HG03469 (cell line): ENCODE data around the gene ADCY2.

Experiments used
- ATAC-seq: cut with Tn5 transposase; IDR thresholded peaks from one replicate; pipeline ENCODE4 v1.9.1; 2021; ENCODE audit warnings: mild to moderate bottlenecking, moderate library complexity, moderate number of reproducible peaks; ENCODE audit not compliant: unreplicated experiment

The ADCY2 gene

DNA sequence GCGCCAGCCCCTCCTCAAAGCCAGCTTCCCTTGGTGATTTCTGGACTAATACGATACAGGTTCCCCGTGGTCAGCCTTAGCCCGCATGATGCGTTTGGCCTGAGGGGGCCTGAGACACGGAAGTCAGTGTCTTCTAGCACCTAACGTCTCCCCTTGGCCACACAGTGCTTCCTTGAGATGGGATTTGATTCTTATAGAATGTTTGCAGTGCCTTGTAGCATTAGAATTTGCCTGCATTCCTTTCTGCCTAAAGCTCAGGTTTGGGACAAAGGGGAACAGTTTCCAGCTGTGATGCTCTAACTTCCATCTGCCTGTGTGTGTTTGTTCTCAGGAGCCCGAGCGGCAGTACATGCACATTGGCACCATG is 420.6 kb downstream of the ADCY2 start:
- ATAC-seq = no peak

- ATAC-seq = no peak
Observed at GRCh38 chr5:7822449-7822848, 426.5 kb downstream of the ADCY2 start.

GRCh38 chr5:7823594-7823993 is 427.7 kb downstream of the ADCY2 start:
- no peak for ATAC-seq

DNA sequence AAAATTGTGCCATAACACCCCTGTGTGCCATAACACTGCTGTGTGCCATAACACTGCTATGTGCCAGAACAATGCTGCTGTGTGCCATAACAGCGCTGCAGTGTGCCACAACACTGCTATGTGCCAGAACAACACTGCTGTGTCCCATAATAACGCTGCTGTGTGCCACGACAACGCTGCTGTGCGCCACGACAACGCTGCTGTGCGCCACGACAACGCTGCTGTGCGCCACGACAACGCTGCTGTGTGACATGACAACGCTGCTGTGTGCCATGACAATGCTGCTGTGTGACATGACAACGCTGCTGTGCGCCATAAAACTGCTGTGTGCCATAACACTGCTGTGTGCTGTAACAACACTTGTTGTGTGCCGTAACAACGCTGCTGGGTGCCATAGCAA is 429.1 kb downstream of the ADCY2 start:
- no peak for ATAC-seq

- no peak for ATAC-seq
Observed at GRCh38 chr5:7825630-7826029, 429.7 kb downstream of the ADCY2 start.

GRCh38 chr5:7827610-7828009 is 431.7 kb downstream of the ADCY2 start:
- ATAC-seq = no peak

- no peak for ATAC-seq
Observed at GRCh38 chr5:7828269-7828668, 432.3 kb downstream of the ADCY2 start.

- no peak for ATAC-seq
Observed at GRCh38 chr5:7834982-7835381, 439.0 kb downstream of the ADCY2 start.

- no peak for ATAC-seq
Observed at GRCh38 chr5:7837403-7837802, 441.5 kb downstream of the ADCY2 start.

DNA sequence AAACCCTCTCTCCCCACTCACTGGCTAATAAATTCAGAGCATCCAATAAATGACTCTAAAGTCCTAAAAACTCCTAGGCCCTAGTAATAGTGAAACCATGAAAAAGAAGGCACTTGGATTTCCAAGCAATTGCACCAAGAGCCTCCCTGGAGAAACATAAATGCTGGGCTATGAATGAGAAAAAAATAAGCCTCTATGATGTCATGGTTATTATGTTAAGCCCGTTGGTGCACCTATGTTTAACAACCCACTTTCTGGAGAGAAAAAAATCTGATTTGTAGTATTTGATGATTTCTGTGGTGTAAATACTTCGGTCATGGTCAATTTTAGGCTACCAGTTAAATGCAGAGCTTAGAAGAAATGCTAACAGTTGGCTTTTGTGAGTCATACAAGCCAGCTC is 446.6 kb downstream of the ADCY2 start:
- no peak for ATAC-seq

DNA sequence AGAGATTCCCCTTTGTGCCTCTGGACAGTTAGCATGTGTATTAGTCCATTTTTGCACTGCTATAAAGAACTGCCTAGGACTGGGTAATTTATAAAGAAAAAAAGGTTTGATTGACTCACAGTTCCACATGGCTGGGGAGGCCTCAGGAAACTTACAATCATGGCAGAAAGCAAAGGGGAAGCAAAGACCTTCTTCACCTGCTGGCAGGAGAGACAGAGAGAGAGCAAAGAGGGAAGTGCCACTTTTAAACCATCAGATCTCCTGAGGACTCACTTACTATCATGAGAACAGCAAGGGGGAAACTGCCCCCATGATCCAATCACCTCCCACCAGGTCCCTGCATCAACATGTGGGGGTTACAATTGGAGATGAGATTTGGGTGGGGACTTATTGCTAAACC is 449.0 kb downstream of the ADCY2 start:
- ATAC-seq = no peak

GRCh38 chr5:7845557-7845956 is 449.6 kb downstream of the ADCY2 start:
- no peak for ATAC-seq

GRCh38 chr5:7846327-7846726 is 450.4 kb downstream of the ADCY2 start:
- ATAC-seq = no peak

DNA sequence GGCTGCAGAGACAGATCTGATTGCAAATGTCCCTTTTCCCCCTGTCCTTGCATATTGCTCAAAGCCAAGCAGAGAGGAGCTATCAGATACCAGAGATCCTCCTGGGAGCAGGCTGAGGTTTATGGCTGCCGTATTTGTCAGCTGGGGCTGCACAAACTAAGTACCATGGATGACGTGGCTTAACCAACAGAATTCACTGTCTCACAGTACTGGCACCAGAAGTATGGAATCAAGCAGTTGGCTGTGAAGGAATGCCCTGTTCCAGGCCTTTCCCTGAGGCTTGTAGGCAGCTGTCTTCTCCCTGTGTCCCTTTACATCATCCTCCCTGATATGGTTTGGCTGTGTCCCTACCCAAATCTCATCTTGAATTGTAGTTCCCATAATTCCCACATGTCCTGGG is 452.4 kb downstream of the ADCY2 start:
- no peak for ATAC-seq

DNA sequence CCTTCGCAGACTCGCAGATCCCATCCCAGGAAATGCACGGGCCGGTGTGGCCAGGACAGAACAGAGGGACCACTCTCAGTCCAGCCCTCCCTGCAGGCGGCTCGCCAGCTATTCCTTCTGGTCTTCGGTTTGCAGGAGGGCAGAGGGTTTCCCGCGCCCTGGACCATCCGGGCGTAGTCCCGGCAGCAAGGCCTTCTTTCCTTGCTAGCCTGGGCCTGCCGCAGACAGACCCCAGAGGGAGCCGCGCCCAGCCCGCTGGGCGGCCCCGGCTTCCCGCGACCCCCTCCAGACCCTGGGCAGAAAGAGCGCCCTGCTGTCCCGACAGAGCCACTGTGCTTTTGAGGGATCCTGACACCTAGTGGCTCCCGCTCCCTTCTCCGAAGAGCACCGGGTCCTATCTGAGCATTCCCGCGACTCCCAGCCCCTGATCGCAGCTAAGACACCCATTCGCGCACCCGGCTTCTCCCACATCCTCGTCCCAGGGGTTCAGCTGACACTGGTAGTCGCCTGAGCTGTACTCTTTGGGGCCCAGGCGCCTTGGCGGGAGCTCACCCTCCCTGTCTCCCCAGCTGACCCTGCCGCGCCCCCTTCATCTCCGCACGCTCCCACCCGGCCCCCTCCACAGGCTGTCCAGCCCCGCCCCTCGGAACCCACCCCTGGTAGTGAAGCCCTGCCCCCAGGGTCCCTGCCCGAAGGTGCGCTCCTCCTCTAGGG is 453.9 kb downstream of the ADCY2 start:
- no peak for ATAC-seq

GRCh38 chr5:7850395-7851239 is 454.7 kb downstream of the ADCY2 start, which contains the start of gene CFAP90:
TSS of gene CFAP90 (minus strand) at chr5:7851133. CDS start at chr5:7851021, 112 bp downstream.
- no peak for ATAC-seq

GRCh38 chr5:7851240-7851592 is 455.3 kb downstream of the ADCY2 start:
- no peak for ATAC-seq

DNA sequence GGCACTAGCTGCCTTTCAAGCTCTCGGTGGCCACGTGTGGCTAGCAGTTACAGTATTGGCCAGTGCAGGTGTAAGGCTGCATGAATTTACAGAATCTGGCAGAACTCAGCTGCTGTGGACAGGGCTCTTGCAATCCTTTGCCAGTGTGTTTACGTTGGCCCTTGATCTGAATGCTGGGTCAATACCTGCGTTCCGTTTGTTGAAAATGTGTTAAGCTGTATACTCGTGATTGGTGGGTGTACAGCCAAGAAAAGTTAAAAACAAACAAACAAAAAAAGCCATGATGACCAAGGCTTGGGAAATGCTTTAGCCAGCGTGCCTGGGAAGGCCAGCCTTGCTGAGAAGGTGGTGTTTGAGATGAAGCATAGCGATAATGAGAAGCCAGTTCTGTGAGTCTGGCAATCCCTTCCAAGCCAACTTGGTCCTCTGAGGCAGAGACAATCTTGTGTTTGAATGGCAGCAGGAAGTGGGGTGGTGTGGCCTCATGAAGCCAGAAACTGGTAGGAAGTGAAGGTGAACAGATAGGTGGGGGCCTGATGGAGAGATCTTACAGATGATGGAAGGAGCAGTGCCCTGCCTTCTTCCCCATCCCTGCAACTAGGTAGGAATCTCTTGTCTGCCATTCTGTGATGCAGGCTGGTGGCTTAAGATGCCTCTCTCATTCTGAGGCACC is 455.8 kb downstream of the ADCY2 start:
- ATAC-seq = no peak

GRCh38 chr5:7852542-7852941 is 456.6 kb downstream of the ADCY2 start:
- ATAC-seq = no peak

- no peak for ATAC-seq
Observed at GRCh38 chr5:7852988-7853387, 457.1 kb downstream of the ADCY2 start.

DNA sequence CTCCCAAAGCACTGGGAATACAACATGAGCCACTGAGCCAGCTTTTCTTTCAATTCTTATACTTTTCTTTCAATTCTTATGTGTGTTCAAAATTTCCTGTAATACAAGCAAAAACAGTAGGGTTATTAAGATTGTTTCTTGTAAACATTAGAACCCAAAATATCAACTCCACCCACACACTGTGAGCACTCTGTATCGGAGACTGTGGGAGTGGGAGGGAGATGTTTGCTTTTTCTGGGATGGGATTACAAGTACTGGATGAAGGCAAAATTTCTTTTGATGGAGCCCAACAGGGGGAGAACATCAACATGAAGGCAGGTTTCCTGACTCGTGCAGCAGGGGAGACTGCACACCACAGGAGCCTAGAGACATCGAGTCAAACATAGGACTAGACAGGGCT is 459.7 kb downstream of the ADCY2 start:
- ATAC-seq = no peak

DNA sequence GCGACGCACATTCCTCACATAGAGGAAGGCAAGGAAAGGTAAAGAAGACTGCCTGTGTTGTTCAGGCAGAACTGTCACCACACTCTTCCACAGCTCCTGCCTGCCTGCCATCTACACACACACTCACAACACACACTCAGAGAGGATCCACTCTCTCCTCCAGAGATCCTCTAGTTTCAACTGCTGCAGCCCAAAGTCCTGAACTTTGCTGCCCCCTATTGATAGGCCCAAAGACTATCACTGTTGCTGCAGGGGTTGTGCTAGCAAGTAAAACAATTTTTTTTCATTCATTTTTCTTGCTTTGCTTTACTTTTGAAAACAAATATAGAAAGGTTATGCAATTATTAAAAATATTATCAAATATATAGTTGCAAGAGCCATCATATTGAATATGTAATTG is 460.9 kb downstream of the ADCY2 start:
- ATAC-seq = no peak
